WTC11 (cell line): Measurements from ENCODE around the gene CENPX. TPM values are rescaled to one million over a fixed set of nuclear protein-coding genes. Genes with fewer than 3 reads are reported as not detected.

Experiments used
- ATAC-seq: fragments of 200-7000 bp; cut with Tn5 transposase; 2 replicates; pipeline ENCODE4 v1.10.0; 2021; ENCODE audit warnings: mild to moderate bottlenecking, moderate library complexity
- CTCF ChIA-PET: fragments of 300-600 bp; sonication (Branson Sonifier 250); formaldehyde crosslinking; loops from one replicate; lab custom pipeline; 2021; ENCODE audit warnings: antibody characterized with exemption; lab: Charles Lee
- POLR2A ChIA-PET: fragments of 350-600 bp; sonication (Branson Sonifier 250); formaldehyde crosslinking; loops from one replicate; lab custom pipeline; 2021; ENCODE audit warnings: antibody characterized with exemption; lab: Charles Lee
- DNase-seq: peaks from one replicate; pipeline ENCODE4 v3.0.0; 2021; ENCODE audit warnings: low spot score
- H3K27ac Mint-ChIP-seq: 2 replicates; pipeline ENCODE4 v1.8.0; 2021; ENCODE audit warnings: mixed read lengths
- H3K27me3 Mint-ChIP-seq: 2 replicates; pipeline ENCODE4 v1.8.0; 2021; ENCODE audit warnings: low read depth, mild to moderate bottlenecking, moderate library complexity, mixed read lengths
- H3K36me3 Mint-ChIP-seq: 2 replicates; pipeline ENCODE4 v1.8.0; 2021; ENCODE audit warnings: mixed read lengths
- H3K4me1 Mint-ChIP-seq: 2 replicates; pipeline ENCODE4 v1.8.0; 2022; ENCODE audit warnings: mixed read lengths
- H3K4me3 Mint-ChIP-seq: 2 replicates; pipeline ENCODE4 v1.8.0; 2021; ENCODE audit warnings: mild to moderate bottlenecking, moderate library complexity, mixed read lengths
- H3K9me3 Mint-ChIP-seq: 2 replicates; pipeline ENCODE4 v1.8.0; 2021; ENCODE audit warnings: mixed read lengths
- AR ChIP-seq: fragments of 250-450 bp; sonication (Bioruptor Pico); IDR thresholded peaks from 2 replicates; pipeline ENCODE4 v1.9.0; 2021; ENCODE audit warnings: mild to moderate bottlenecking
- CBFB ChIP-seq: sonication (generic); formaldehyde crosslinking; IDR thresholded peaks from 2 replicates; pipeline ENCODE4 v1.8.1; 2022; ENCODE audit warnings: mild to moderate bottlenecking, low read depth, missing genetic modification reagents
- ETV6 ChIP-seq: sonication (generic); formaldehyde crosslinking; IDR thresholded peaks from 2 replicates; pipeline ENCODE4 v1.8.1; 2022; ENCODE audit warnings: mild to moderate bottlenecking, missing genetic modification reagents
- GABPB1 ChIP-seq: sonication (generic); formaldehyde crosslinking; IDR thresholded peaks from 2 replicates; pipeline ENCODE4 v1.8.1; 2023; ENCODE audit warnings: mild to moderate bottlenecking, missing genetic modification reagents
- GRHL2 ChIP-seq: fragments of 250-450 bp; sonication (Bioruptor Pico); IDR thresholded peaks from 2 replicates; pipeline ENCODE4 v1.8.0; 2022; ENCODE audit warnings: mild to moderate bottlenecking, moderate library complexity; ENCODE audit not compliant: insufficient replicate concordance, severe bottlenecking
- OVOL2 ChIP-seq: fragments of 250-450 bp; sonication (Bioruptor Pico); IDR thresholded peaks from 2 replicates; pipeline ENCODE4 v1.9.0; 2021; ENCODE audit warnings: mild to moderate bottlenecking, borderline replicate concordance
- SMAD4 ChIP-seq: sonication (generic); formaldehyde crosslinking; IDR thresholded peaks from 2 replicates; pipeline ENCODE4 v1.8.0; 2022; ENCODE audit warnings: mild to moderate bottlenecking, missing genetic modification reagents
- ZNF263 ChIP-seq: sonication (generic); formaldehyde crosslinking; IDR thresholded peaks from 2 replicates; pipeline ENCODE4 v1.8.1; 2022; ENCODE audit warnings: low read depth, mild to moderate bottlenecking, moderate library complexity, missing genetic modification reagents
- total RNA-seq: library from RNA; stranded (reverse); gene quantifications from 3 replicates; pipeline ENCODE4 v1.2.3, GENCODE V29; 2021
- TF ChIP-seq, protein P1 (sequence below): sonication (generic); formaldehyde crosslinking; IDR thresholded peaks from 2 replicates; pipeline ENCODE4 v1.8.1; 2023; ENCODE audit warnings: mild to moderate bottlenecking, missing genetic modification reagents, moderate library complexity
- TF ChIP-seq, protein P2 (sequence below): sonication (generic); formaldehyde crosslinking; IDR thresholded peaks from 2 replicates; pipeline ENCODE4 v1.8.0; 2023; ENCODE audit warnings: missing genetic modification reagents
- TF ChIP-seq, protein P3 (sequence below): sonication (generic); formaldehyde crosslinking; IDR thresholded peaks from 2 replicates; pipeline ENCODE4 v1.8.1; 2023; ENCODE audit warnings: mild to moderate bottlenecking, missing genetic modification reagents, borderline replicate concordance
- TF ChIP-seq, protein P4 (sequence below): sonication (generic); formaldehyde crosslinking; conservative IDR thresholded peaks from 2 replicates; pipeline ENCODE4 v1.8.1; 2022; ENCODE audit warnings: mild to moderate bottlenecking, missing genetic modification reagents
- TF ChIP-seq, protein P5 (sequence below): sonication (generic); formaldehyde crosslinking; IDR thresholded peaks from 2 replicates; pipeline ENCODE4 v1.8.0; 2022; ENCODE audit warnings: missing genetic modification reagents

CENPX gene
- total RNA-seq, 1 experiment from 2014 or later, result 121 TPM

- TF ChIP-seq, protein P1, sequence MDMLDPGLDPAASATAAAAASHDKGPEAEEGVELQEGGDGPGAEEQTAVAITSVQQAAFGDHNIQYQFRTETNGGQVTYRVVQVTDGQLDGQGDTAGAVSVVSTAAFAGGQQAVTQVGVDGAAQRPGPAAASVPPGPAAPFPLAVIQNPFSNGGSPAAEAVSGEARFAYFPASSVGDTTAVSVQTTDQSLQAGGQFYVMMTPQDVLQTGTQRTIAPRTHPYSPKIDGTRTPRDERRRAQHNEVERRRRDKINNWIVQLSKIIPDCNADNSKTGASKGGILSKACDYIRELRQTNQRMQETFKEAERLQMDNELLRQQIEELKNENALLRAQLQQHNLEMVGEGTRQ (CRISPR knock-in tag), result no peak
- no peak for TF ChIP-seq ETV6
- no peak for TF ChIP-seq AR
- no peak for TF ChIP-seq SMAD4 (CRISPR knock-in tag)
- TF ChIP-seq CBFB (CRISPR knock-in tag), result no peak
- TF ChIP-seq, protein P2, sequence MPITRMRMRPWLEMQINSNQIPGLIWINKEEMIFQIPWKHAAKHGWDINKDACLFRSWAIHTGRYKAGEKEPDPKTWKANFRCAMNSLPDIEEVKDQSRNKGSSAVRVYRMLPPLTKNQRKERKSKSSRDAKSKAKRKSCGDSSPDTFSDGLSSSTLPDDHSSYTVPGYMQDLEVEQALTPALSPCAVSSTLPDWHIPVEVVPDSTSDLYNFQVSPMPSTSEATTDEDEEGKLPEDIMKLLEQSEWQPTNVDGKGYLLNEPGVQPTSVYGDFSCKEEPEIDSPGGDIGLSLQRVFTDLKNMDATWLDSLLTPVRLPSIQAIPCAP (CRISPR knock-in tag), result no peak
- TF ChIP-seq ZNF263 (CRISPR knock-in tag), result no peak
- no peak for TF ChIP-seq OVOL2 (CRISPR knock-in tag)
- TF ChIP-seq GRHL2 (CRISPR knock-in tag), result no peak
- TF ChIP-seq, protein P3, sequence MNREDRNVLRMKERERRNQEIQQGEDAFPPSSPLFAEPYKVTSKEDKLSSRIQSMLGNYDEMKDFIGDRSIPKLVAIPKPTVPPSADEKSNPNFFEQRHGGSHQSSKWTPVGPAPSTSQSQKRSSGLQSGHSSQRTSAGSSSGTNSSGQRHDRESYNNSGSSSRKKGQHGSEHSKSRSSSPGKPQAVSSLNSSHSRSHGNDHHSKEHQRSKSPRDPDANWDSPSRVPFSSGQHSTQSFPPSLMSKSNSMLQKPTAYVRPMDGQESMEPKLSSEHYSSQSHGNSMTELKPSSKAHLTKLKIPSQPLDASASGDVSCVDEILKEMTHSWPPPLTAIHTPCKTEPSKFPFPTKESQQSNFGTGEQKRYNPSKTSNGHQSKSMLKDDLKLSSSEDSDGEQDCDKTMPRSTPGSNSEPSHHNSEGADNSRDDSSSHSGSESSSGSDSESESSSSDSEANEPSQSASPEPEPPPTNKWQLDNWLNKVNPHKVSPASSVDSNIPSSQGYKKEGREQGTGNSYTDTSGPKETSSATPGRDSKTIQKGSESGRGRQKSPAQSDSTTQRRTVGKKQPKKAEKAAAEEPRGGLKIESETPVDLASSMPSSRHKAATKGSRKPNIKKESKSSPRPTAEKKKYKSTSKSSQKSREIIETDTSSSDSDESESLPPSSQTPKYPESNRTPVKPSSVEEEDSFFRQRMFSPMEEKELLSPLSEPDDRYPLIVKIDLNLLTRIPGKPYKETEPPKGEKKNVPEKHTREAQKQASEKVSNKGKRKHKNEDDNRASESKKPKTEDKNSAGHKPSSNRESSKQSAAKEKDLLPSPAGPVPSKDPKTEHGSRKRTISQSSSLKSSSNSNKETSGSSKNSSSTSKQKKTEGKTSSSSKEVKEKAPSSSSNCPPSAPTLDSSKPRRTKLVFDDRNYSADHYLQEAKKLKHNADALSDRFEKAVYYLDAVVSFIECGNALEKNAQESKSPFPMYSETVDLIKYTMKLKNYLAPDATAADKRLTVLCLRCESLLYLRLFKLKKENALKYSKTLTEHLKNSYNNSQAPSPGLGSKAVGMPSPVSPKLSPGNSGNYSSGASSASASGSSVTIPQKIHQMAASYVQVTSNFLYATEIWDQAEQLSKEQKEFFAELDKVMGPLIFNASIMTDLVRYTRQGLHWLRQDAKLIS (CRISPR knock-in tag), result no peak
- TF ChIP-seq, protein P4, sequence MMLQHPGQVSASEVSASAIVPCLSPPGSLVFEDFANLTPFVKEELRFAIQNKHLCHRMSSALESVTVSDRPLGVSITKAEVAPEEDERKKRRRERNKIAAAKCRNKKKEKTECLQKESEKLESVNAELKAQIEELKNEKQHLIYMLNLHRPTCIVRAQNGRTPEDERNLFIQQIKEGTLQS (CRISPR knock-in tag), result no peak
- TF ChIP-seq GABPB1 (CRISPR knock-in tag), result no peak; the same call in 1 of the 2 replicates
- TF ChIP-seq, protein P5, sequence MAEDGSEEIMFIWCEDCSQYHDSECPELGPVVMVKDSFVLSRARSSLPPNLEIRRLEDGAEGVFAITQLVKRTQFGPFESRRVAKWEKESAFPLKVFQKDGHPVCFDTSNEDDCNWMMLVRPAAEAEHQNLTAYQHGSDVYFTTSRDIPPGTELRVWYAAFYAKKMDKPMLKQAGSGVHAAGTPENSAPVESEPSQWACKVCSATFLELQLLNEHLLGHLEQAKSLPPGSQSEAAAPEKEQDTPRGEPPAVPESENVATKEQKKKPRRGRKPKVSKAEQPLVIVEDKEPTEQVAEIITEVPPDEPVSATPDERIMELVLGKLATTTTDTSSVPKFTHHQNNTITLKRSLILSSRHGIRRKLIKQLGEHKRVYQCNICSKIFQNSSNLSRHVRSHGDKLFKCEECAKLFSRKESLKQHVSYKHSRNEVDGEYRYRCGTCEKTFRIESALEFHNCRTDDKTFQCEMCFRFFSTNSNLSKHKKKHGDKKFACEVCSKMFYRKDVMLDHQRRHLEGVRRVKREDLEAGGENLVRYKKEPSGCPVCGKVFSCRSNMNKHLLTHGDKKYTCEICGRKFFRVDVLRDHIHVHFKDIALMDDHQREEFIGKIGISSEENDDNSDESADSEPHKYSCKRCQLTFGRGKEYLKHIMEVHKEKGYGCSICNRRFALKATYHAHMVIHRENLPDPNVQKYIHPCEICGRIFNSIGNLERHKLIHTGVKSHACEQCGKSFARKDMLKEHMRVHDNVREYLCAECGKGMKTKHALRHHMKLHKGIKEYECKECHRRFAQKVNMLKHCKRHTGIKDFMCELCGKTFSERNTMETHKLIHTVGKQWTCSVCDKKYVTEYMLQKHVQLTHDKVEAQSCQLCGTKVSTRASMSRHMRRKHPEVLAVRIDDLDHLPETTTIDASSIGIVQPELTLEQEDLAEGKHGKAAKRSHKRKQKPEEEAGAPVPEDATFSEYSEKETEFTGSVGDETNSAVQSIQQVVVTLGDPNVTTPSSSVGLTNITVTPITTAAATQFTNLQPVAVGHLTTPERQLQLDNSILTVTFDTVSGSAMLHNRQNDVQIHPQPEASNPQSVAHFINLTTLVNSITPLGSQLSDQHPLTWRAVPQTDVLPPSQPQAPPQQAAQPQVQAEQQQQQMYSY (CRISPR knock-in tag), result no peak
- no peak for ATAC-seq
- Mint-ChIP-seq H3K4me1 (peaks cover 21% of the 10 kb centered on the region), H3K36me3 (no peaks in the 10 kb centered on the region), H3K27ac (no peak overlapping the region), H3K9me3 (no peaks in the 10 kb centered on the region), H3K4me3 (no peak overlapping the region), H3K27me3 (no peaks in the 10 kb centered on the region)
- DNase-seq, result peak; percentile 10
- ChIA-PET POLR2A (no interaction called here), CTCF (interaction anchor here (1.1 to 4.2 kb wide), 8 partner anchors 10 to 39 kb away, joined by 3 to 19 read pairs (median 6); partner anchors contain the start of genes NOTUM and RAC3)
These were observed 27.9 kb downstream of the CENPX start for GRCh38 chr17:81994593-81995462.
